Subcutaneous abdominal adipose tissue (tissue), 5 donors: ENCODE data around the gene NPRL2.

ENCODE experiments used
- H3K27ac ChIP-seq: one replicate; pipeline ENCODE4 v1.7.0; 2013; ENCODE audit warnings: low read depth, mild to moderate bottlenecking, inconsistent platforms, low read length, moderate library complexity
- H3K27me3 ChIP-seq, 5 donors: one replicate each; pipeline ENCODE4 v1.7.0; 2013; ENCODE audit warnings: low read length in 5 of 5, inconsistent platforms in 1 of 5; ENCODE audit not compliant: control insufficient read depth in 5 of 5, insufficient read depth in 4 of 5
- H3K36me3 ChIP-seq, 5 donors: one replicate each; pipeline ENCODE4 v1.7.0; 2013; ENCODE audit warnings: low read length in 5 of 5; ENCODE audit not compliant: control insufficient read depth in 5 of 5, insufficient read depth in 5 of 5
- H3K4me1 ChIP-seq, 5 donors: one replicate each; pipeline ENCODE4 v1.7.0; 2013; ENCODE audit warnings: low read length in 5 of 5, mild to moderate bottlenecking in 3 of 5, moderate library complexity in 1 of 5; ENCODE audit not compliant: control insufficient read depth in 5 of 5, insufficient read depth in 5 of 5
- H3K4me3 ChIP-seq, 5 donors: one replicate each; pipeline ENCODE4 v1.7.0; 2013; ENCODE audit warnings: low read length in 5 of 5, low read depth in 1 of 5
- H3K9ac ChIP-seq, 5 donors: one replicate each; pipeline ENCODE4 v1.7.0; 2013; ENCODE audit warnings: low read length in 5 of 5, mild to moderate bottlenecking in 4 of 5, moderate library complexity in 3 of 5
- H3K9me3 ChIP-seq, 5 donors: one replicate each; pipeline ENCODE4 v1.7.0; 2013; ENCODE audit warnings: low read length in 5 of 5; ENCODE audit not compliant: control insufficient read depth in 5 of 5
- donor health status: healthy.
- donor health status: healthy.
- donor health status: healthy.
- donor health status: healthy.
- donor health status: healthy.

NPRL2 gene

DNA sequence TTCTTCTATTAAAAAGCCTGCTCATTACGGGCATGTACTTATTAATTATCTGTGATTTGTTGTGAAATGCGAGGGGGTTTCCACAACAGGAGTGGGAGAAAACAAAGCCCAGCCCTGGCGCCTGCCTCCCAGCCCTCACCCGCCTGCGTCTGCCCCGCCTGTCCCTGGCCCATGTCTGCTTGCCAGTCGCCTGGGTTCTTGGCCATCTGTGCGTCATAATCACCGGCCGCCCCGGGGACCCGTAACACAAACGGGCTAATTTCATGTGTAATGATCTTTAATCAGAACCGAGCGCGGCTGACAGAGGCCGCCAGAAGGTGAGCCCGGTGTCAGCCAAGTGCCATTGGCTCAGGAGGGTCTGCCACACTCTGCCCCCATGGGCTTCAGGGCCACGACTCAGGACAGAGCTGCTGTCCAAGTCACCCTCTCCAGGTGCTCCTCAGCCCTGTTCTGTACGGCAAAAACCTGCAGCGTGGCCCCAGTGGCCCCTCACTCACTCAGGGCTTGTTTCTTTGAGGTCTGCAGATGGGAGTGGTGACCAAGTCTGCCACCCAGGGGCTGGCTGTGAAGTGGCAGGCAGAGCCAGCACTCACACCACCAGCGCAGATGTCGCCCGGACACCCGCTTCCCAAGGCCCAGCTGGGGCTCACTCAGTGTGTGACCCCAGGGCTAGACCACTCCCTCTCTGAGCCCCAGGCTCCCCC, 37.6 kb upstream of the NPRL2 start:
- no peak overlapping the region for H3K27ac ChIP-seq
- no peaks in the 10 kb centered on the region for H3K36me3 ChIP-seq
- no peak overlapping the region for H3K9ac ChIP-seq
- H3K27me3 ChIP-seq = no peaks in the 10 kb centered on the region
- peaks cover 0 to 17% (median 12%) of the 10 kb centered on the region in 5 donors for H3K4me1 ChIP-seq
- no peaks in the 10 kb centered on the region for H3K9me3 ChIP-seq
- H3K4me3 ChIP-seq = no peak overlapping the region

DNA sequence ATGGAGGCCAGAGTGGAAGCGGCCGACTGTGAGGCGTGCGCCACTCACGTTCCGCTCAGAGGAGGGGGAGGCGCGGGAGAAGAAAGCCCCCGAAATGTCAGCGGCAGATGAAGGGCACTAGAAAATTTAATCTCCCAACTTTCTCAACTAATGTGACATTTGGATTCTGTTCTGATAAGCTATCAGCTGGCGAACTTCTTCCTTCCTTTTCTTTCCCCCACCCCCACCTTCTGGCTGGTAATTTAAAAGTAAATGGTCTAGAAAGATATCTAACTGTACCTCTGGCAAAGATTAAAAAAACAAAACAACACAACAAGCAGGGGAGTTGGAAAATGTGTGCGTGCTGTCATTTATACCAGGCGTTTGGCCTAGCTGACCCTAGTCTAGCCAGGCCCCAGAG, 35.2 kb upstream of the NPRL2 start:
- no peaks in the 10 kb centered on the region for H3K36me3 ChIP-seq
- H3K9me3 ChIP-seq = no peaks in the 10 kb centered on the region
- H3K4me1 ChIP-seq = peaks cover 0 to 5% (median 2%) of the 10 kb centered on the region in 5 donors

DNA sequence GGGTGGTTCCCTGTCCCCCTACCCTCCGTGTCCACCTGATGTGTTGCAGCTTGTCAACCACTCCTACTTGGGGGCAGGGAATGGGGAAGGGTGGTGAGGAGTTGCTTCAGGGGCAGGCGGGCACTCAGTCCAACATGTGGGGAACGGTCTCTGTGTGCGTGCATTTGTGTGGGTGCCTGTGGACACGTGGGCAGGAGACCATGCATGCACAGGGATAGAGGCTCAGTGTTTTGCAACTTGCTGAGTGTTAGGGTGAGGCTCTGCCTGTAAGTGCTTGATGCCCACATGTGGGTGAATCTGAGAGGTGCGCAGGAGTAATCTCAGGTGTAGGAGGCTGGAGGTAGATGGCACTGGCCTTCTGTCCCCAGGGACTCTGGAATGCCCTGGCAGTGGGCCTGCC, 33.2 kb upstream of the NPRL2 start:
- Histone ChIP-seq H3K9ac (no peak overlapping the region), H3K27ac (no peak overlapping the region), H3K4me1 (no peaks in the 10 kb centered on the region), H3K4me3 (no peak overlapping the region), H3K9me3 (no peaks in the 10 kb centered on the region), H3K36me3 (no peaks in the 10 kb centered on the region), H3K27me3 (peaks cover 0 to 3% (median 0%) of the 10 kb centered on the region in 5 donors)

More for the DNA sequence above, 35.2 kb upstream of the NPRL2 start:
- Histone ChIP-seq H3K9ac (no peak overlapping the region), H3K4me3 (no peak overlapping the region), H3K27ac (no peak overlapping the region), H3K27me3 (no peaks in the 10 kb centered on the region)

DNA sequence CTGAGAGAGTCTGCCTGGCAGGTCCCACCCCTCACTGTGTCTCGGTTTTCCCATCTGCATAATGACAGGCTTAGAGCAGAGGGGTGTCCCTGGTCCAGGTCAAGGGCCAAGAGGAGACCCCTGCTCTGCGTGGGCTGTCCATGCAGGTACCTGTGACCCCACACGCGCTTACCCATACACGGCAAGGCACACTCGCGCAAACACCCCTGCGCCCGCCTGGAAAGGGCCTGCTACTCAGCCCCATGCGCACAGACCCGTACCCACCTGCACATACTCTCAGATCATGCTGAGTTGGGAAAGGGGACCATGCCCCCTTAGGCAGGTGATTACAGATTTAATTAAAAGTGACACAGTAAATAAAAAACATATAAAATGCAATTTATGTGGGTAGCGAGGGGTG, 32.1 kb upstream of the NPRL2 start:
- Histone ChIP-seq H3K36me3 (no peaks in the 10 kb centered on the region), H3K9me3 (no peaks in the 10 kb centered on the region), H3K9ac (no peak overlapping the region), H3K4me3 (no peak overlapping the region), H3K27ac (no peak overlapping the region), H3K27me3 (peaks cover 0 to 3% (median 0%) of the 10 kb centered on the region in 5 donors), H3K4me1 (no peaks in the 10 kb centered on the region)

DNA sequence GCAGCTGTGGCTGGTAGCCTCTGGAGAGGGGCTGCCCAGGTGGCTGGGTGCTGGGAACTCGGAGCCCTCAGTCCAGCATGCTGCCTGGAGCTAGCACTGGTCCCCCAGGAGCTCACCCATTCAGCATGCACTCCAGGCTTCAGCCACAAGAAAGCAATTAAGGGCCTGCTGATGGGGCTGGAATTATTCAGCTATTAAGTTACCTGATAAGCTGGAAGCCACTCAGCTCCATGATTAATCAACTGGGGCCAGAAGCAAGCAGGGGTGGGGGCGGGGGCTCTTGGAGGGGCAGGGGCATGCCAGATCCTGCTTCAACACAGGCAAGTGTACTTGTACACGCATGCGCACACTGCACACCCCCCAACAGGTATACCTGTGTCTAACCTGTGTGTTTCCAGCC, 30.8 kb upstream of the NPRL2 start:
- Histone ChIP-seq H3K36me3 (no peaks in the 10 kb centered on the region), H3K9ac (no peak overlapping the region), H3K4me3 (no peak overlapping the region), H3K27ac (no peak overlapping the region), H3K27me3 (peaks cover 0 to 3% (median 0%) of the 10 kb centered on the region in 5 donors), H3K9me3 (no peaks in the 10 kb centered on the region), H3K4me1 (no peaks in the 10 kb centered on the region)

DNA sequence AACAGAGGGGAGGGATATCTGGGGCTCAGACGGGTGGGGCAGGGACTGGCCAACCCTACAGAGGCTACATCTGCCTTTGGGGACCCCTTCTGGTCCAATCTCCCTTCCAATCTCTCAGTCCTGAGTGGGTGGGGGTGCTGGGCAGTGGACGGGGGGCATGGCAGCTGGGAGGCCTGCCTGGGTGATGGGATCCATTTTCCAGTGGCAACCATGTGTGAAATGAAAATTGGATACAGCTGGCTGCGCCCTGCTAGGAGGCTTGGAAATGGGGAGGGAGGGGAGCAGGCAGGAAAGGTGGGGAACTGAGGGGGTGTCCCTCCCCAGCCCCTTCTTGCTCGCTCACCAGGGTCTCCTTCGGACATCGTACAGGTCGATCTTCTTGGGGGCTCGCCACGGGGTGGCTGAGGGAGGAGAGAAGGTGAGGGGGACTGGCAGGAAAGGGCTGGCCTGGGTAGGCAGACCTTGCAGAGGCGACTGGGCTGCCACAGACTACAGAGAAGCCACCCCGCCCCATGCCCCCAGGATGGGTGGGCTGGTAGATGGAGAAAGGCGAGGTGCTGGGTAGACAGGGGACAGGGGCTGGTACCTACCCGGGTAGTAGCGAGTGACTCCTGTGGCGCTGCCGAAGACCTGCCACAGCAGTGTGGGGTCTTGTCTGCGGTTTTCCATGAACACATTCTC, 30.0 kb upstream of the NPRL2 start:
- H3K36me3 ChIP-seq = no peaks in the 10 kb centered on the region
- H3K9me3 ChIP-seq = no peaks in the 10 kb centered on the region
- no peak overlapping the region for H3K9ac ChIP-seq
- no peak overlapping the region for H3K4me3 ChIP-seq
- H3K4me1 ChIP-seq = no peaks in the 10 kb centered on the region
- H3K27ac ChIP-seq = no peak overlapping the region
- peaks cover 0 to 7% (median 0%) of the 10 kb centered on the region in 5 donors for H3K27me3 ChIP-seq

DNA sequence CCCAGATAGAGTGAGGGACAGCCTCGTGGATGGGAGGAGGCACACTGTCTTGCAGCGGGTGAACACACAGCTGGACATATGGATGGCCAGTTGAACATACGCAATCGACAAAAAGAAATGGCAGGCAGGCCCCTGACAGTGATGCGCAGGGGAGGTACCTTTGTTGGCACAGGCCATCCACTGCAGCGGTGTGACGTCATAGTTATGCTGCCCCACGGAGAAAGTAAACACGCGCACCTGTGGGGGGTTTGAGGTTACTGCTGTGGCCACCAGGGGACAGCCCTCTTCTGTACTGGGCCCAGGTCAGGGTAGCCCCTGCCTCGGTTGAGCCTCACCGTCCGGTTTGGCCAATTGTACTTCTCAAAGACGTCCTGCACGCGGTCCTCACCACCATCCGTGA, 28.2 kb upstream of the NPRL2 start:
- no peak overlapping the region for H3K27ac ChIP-seq
- H3K9me3 ChIP-seq = no peaks in the 10 kb centered on the region
- no peak overlapping the region for H3K9ac ChIP-seq
- H3K27me3 ChIP-seq = peaks cover 0 to 12% (median 0%) of the 10 kb centered on the region in 5 donors
- H3K4me3 ChIP-seq = no peak overlapping the region
- H3K36me3 ChIP-seq = no peaks in the 10 kb centered on the region
- H3K4me1 ChIP-seq = no peaks in the 10 kb centered on the region

DNA sequence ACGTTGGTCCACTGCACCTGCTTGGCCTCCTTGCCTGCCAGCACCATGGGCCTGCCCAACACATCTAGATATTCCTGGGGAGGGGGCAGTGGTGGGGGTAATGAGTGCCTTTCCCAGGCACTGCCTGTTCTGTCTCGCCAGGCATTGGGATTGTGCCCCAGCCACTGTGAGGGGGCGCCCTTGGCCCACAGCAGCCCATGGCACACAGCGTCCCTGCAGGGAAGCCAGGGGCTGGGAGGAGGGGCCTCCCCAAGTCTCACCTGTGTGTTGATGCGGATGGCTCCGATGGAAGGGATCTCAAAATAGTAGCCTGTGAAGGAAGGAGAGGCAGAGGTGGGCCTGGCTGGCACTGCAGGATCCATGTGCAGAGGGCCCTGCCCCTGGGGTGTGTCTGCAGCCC, 27.4 kb upstream of the NPRL2 start:
- no peaks in the 10 kb centered on the region for H3K9me3 ChIP-seq
- H3K4me1 ChIP-seq = no peaks in the 10 kb centered on the region
- no peak overlapping the region for H3K27ac ChIP-seq
- no peak overlapping the region for H3K9ac ChIP-seq
- H3K4me3 ChIP-seq = no peak overlapping the region
- H3K27me3 ChIP-seq = peaks cover 0 to 12% (median 0%) of the 10 kb centered on the region in 5 donors
- H3K36me3 ChIP-seq = no peaks in the 10 kb centered on the region

DNA sequence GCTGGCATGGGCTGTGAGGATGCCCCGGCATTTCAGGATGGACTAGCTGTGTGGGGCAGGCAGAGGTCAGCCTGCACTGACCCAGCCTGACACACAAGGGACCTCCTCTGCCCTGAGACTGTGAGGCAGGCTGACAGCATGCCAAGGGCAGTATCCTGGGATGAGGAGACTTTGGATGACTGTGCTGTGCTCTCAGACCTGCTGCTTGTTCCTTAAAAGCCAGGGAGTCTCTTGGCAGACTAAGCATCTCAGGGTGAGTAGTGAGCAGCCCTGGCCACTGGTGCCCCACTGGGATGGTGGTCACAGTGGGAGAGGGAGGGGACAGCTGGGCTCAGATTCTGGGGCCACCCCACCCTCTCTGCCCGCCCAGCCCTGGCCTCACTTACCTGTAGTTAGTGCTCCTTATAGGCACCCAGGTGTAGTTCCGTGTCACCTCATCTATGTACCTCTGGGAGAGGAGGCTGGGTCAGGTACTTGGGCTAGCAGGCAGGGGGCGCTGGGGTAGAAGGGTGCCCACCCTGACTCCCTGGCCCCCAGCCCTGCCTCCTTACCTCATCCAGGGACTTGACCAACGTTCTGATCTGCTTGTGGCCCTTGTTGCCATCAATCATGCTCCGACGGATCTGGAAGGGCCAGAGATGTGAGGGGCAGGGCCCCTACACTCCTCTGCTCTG, 24.8 kb upstream of the NPRL2 start:
- no peaks in the 10 kb centered on the region for H3K4me1 ChIP-seq
- H3K27ac ChIP-seq = no peak overlapping the region
- H3K9me3 ChIP-seq = no peaks in the 10 kb centered on the region
- H3K9ac ChIP-seq = no peak overlapping the region
- H3K4me3 ChIP-seq = no peak overlapping the region
- peaks cover 4 to 25% (median 16%) of the 10 kb centered on the region in 5 donors for H3K27me3 ChIP-seq
- no peaks in the 10 kb centered on the region for H3K36me3 ChIP-seq
